Right renal cortex interstitium (tissue), 3 donors: ENCODE measurements around the gene OLFM1. TPM values are rescaled to one million over a fixed set of nuclear protein-coding genes. Genes with fewer than 3 reads are reported as not detected.

ENCODE experiments used
- DNase-seq, 3 donors: peaks; one replicate each; pipeline ENCODE4 v3.0.0-alpha.2; 2013; ENCODE audit warnings: low read depth in 3 of 3, low spot score in 2 of 3
- polyA plus RNA-seq, 3 donors: library from polyadenylated mRNA; unstranded; fragments of 120-200 nt; gene quantifications; one replicate each; pipeline ENCODE4 v1.2.1, GENCODE V29; 2013; ENCODE audit not compliant: insufficient read length in 3 of 3

OLFM1 gene
- polyA plus RNA-seq, 3 donors = 3.2 to 5.7 (median 3.6) TPM

- no peak for DNase-seq
Observed at GRCh38 chr9:135165756-135166519, 78.5 kb downstream of the OLFM1 start.

GRCh38 chr9:135166565-135166964, 79.1 kb downstream of the OLFM1 start:
- no peak for DNase-seq

- DNase-seq = no peak
Observed at GRCh38 chr9:135167356-135167755, 79.9 kb downstream of the OLFM1 start.

GRCh38 chr9:135167849-135168655, 80.6 kb downstream of the OLFM1 start:
- DNase-seq = no peak

GRCh38 chr9:135169709-135170226, 82.3 kb downstream of the OLFM1 start:
- no peak for DNase-seq

GRCh38 chr9:135170535-135170934, 83.1 kb downstream of the OLFM1 start:
- no peak for DNase-seq

Other genes starting within 250 kb of the OLFM1 start
- under 1 TPM; 0.47 to 0.62 (median 0.52) TPM for gene FCN2, start 206.9 kb upstream of the OLFM1 start, polyA plus RNA-seq
- 1 to 10 TPM; 2.6 to 3.2 (median 2.8) TPM for gene FCN1, start 169.8 kb upstream of the OLFM1 start, polyA plus RNA-seq